Activated CD4-positive, CD25-positive, alpha-beta regulatory T cell (primary cell): ENCODE results near the gene OR2A14.
"Not testable (repeated sequence)": the region's sequence is repeated elsewhere in the genome, so short reads cannot be mapped to it uniquely, and the experiment has no call there.

ENCODE experiments used
- DNase-seq, 4 experiments: peaks; one replicate each; lab custom pipeline; 2025; lab: John Stamatoyannopoulos, UW

OR2A14 gene, protein sequence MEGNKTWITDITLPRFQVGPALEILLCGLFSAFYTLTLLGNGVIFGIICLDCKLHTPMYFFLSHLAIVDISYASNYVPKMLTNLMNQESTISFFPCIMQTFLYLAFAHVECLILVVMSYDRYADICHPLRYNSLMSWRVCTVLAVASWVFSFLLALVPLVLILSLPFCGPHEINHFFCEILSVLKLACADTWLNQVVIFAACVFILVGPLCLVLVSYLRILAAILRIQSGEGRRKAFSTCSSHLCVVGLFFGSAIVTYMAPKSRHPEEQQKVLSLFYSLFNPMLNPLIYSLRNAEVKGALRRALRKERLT

GRCh38 chr7:144122876-144123275, at the start of gene OR2A14:
OR2A14 (plus strand) TSS chr7:144123176; CDS start chr7:144129113, 5,937 bp downstream.
- no peak for DNase-seq

DNA sequence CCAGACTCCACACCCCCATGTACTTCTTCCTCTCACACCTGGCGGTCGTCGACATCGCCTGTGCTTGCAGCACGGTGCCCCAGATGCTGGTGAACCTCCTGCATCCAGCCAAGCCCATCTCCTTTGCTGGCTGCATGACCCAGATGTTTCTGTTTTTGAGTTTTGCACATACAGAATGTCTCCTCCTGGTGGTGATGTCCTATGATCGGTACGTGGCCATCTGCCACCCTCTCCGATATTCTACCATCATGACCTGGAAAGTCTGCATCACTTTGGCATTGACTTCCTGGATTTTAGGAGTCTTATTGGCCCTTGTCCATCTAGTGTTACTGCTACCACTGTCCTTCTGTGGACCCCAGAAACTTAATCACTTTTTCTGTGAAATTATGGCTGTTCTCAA, 48.6 kb upstream of the OR2A14 start:
- DNase-seq: no peak

- DNase-seq: no peak
Observed at GRCh38 chr7:144085978-144086377, 37.0 kb upstream of the OR2A14 start, which contains the start of gene OR2A12. OR2A12 (plus strand) TSS chr7:144086278; CDS start chr7:144095108, 8,830 bp downstream.

DNA sequence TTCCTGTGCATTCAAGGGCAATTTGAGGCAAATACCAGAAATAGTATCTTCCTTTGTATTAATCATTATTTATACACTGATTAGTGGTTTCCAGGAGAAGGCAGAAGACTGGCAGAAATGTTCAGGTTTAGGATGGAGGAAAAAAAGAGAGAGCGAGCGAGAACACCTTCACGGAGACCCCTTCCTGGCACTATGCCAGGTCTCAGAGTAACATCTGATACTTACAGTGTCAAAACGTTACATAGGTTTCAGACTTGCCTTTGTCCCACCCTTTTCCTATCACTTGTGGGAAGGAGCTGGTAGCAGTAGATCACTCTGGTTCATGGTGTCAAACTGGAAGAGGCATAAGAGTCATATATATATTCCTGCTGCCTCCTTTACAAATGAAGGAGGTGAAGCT, 36.2 kb upstream of the OR2A14 start:
- no peak for DNase-seq

DNA sequence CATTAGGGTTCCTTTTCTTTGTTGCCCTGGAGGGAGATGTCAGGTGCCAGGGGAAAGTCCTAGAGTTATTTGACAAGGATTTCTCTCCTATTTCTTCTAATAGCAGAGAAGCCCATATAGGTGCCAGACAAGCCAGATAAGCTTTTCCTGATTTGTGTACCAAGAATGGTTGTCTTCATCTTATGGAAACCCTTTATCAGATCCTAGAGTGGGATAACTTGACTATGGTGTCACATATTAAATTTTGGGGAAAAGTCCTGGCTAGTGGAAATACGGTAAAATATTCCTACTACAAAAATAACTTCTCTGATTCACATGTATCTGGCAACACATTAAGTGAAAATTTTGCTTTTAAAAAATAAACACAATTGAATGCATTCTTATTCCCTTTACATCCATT, 35.7 kb upstream of the OR2A14 start:
- DNase-seq: no peak

GRCh38 chr7:144090667-144091066, 32.3 kb upstream of the OR2A14 start:
- DNase-seq: no peak

DNA sequence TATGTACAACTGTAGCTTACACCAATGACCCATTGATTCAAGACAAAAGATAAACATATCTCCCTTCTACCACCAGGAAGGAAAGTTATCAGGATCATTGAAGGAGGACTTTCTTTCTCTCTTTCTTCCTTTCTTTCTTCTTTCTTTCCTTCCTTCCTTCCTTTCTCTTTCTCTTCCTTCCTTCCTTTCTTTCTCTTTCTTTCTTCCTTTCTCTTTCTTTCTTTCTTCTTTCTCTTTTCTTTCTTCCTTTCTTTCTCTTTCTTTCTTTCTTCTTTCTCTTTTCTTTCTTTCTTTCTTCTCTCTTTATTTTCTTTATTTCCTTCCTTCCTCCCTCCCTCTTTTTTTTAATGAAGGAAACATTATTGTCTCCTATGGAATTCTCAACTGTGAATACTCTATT, 24.2 kb upstream of the OR2A14 start:
- no peak for DNase-seq

- no peak for DNase-seq
Observed at GRCh38 chr7:144100607-144101006, 22.4 kb upstream of the OR2A14 start.

DNA sequence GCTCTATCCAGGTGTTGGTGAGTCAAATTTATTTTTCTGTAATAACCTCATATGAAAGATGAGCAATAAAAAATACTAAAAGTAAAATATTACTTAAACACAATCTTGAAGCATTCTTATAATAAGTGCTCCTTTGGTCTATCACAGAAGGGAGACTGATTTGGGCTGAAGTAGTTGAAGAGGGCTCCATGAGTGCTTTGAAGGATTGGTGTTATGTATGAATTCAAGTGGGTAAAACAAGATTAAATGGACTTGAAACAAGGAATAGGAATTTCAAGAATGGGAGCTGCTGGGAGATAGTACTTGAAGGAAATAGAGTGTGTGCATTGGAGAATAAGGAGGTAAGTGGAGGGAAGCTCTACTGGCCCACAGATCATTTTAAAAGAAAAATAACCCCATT, 20.9 kb upstream of the OR2A14 start:
- DNase-seq: no peak

DNA sequence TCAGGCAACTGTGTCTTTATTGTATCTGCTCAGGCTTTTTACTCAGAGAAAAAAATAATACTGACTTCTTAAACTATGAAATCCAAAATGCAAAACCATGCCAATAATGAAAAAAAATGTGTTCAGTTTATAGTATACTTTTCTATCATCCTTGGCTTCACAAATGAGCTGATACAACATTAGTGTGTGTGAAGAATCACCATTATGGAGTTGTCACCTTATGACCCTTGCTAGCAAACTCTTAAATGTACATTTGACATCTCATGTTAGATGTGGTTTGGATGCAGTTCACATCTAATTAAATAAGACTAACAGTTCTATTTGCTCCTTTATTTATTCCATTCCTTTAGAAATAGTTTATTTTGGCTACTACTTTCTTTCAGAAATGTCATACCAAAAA, 17.8 kb upstream of the OR2A14 start:
- DNase-seq: no peak

DNA sequence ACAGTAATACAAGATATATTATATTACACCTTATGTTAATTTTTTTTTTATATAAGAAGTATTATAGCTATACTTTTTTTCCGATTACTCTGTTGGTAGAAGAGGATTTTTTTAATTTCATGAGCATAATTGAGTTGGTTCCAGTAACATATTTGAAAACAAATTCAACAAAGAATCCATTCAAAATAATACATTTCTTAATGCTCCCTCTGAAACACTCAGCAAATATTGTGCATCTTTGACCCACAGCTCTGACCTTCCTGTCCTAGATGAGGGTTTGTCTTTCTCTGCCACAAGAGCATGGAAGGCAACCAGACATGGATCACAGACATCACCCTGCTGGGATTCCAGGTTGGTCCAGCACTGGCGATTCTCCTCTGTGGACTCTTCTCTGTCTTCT, 13.7 kb upstream of the OR2A14 start, which contains the start of gene OR2A2:
TSS of gene OR2A2 (plus strand) at position 301 of the 400 bp plus-strand sequence. CDS start at position 301, 0 bp downstream.
- DNase-seq: no peak

- DNase-seq: no peak
Observed at GRCh38 chr7:144110272-144110671, 12.7 kb upstream of the OR2A14 start.

- DNase-seq: no peak
Observed at GRCh38 chr7:144113651-144114050, 9.3 kb upstream of the OR2A14 start.

GRCh38 chr7:144118341-144118740, 4.6 kb upstream of the OR2A14 start:
- DNase-seq: no peak

- DNase-seq: peak; percentile 65 to 91 (median 82)
Observed at GRCh38 chr7:144127714-144128334, 4.8 kb downstream of the OR2A14 start.

DNA sequence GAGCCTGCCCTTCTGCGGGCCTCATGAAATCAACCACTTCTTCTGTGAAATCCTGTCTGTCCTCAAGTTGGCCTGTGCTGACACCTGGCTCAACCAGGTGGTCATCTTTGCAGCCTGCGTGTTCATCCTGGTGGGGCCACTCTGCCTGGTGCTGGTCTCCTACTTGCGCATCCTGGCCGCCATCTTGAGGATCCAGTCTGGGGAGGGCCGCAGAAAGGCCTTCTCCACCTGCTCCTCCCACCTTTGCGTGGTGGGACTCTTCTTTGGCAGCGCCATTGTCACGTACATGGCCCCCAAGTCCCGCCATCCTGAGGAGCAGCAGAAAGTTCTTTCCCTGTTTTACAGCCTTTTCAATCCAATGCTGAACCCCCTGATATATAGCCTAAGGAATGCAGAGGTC, 6.6 kb downstream of the OR2A14 start:
- not testable (repeated sequence) for DNase-seq

DNA sequence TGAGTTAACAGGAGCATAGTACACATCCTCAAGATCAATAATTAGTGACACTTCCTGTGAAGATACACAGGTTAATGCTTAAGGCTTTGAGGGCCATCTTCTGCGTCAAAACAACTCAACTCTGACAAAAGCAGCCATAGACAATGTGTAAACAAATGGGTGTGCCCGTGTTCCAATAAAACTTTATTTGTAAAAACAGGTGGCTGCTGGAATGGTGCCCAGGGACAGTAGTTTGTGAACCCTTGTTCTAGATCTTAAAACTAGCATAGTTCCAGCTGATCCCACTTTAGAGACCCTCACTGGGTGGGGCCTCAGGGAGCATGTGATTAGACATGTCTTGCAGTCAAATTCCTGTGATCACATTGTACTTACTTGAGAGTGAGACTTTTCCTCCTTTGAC, 7.8 kb downstream of the OR2A14 start:
- DNase-seq: no peak

DNA sequence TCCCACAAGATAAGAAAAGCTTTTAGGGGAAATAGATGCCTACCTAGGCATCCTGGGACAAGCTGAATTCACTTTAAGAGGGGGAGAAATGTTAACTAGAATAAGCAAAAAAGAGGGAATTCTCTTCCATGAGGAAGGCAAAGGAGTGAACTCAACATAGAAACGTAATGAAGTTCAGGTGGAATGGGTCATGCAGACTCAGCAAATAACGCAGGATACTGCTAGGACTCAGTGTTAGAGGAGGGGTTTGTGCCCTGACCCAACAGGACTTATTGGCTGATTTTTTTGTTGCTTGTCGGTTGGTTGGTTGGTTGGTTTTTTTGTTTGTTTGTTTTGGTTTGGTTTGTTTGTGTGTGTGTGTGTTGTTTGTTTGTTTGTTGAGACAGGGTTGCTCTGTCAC, 9.3 kb downstream of the OR2A14 start:
- DNase-seq: no peak

DNA sequence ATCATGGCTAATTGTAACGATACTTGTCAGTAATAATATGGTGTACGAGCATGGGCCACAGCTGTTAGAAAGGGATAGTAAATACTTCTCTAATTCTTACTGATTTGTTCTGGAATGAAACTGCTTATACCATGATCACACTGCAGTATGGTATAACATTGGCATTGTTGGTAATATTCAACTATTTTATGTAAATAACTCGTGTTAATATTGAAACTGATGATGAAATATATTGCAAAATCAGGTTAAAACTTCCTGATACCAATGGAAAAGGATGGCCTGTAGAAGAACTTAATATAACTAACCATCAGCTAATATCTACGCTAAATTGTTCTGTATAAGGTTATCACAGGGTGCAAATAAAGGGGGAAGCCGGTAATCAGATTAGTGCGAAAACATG, 10.3 kb downstream of the OR2A14 start:
- DNase-seq: no peak

- DNase-seq: no peak
Observed at GRCh38 chr7:144134116-144134515, 11.1 kb downstream of the OR2A14 start.

DNA sequence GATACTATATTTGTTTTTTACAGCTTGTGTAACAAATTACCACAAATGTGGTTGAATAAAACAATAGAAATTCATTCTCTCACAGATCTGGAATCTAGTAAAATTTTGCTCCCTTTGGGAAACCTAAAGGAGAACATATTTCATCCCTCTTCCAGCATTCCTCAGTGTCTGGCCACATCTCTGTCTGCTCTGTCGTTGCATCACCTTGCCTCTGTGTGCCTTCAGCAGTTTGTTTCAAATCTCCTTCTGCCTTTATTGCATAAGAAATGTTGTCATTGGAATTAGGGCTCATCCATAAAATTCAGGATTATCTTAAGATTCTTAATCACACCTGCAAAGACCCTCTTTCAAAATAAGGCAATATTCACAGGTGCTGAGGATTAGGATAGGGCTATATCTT, 14.5 kb downstream of the OR2A14 start:
- no peak for DNase-seq

DNA sequence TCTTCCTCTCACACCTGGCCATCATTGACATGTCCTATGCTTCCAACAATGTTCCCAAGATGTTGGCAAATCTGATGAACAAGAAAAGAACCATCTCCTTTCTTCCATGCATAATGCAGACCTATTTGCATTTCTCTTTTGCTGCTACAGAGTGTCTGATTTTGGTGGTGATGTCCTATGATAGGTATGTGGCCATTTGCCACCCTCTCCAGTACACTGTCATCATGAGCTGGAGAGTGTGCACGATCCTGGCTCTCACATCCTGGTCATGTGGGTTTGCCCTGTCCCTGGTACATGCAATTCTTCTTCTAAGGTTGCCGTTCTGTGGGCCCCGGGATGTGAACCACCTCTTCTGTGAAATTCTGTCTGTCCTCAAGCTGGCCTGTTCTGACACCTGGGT, 19.2 kb downstream of the OR2A14 start:
- DNase-seq: no peak

DNA sequence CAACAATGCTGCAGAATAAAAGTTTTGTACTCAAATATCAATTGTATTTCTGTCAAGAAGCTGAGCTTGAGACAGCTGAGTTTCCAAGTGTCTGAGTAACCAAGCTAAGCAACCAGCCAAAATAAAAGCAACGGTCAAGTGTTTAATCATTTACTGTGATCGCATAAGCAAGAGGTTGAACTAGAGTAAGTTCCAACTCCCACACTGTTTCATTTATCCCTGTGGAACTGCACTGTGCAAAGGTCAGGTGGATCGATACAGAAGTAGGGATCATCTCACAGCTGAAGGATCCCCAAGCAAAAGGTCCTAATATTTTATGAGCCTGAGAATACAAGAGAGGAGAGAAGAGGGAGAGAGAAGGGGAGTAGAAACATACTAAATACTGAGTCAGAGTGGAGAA, 21.4 kb downstream of the OR2A14 start:
- DNase-seq: no peak
